ENCODE data around the gene ELAC2.

Gene ELAC2

DNA sequence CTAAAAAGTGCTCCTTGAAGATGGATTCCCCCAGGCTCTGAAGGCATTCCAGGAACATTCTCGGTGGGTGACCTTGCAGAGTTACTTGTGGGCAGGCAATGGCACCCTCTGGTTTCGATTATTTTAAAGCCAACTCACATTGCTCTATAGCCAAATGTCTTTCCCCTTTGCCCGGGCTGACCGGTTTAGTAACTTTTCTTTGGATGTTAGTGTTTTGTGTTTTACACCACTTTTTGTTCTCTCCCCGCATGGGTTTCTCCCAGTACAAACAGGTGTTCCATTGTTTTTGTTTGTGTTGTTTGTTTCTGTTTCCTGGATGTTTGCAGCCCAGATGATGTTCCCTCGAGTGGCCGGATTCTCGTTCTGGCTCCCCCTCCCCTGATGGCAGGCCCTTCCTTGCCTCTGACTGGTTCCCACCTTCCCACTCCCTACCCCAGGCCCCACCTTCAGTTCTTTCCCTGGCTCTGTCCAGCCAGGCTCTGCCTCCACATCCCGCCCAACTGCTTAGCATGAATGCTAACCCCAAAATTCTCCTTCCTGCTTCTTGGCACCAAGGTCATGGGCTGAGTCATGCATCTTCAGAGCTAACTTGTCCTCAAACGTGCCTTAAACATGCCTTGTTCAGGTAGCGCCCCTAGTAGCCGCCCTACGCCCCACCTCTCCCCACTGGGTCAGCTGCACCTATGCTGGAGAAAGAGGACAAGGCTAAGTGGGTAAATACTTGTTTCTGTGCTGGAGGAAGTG is 40.6 kb downstream of the ELAC2 start:
- in situ Hi-C loops (cut with HindIII; ENCODE audit: low pct_unique_long_range_greater_than_20kb, low sequenced_read_pairs) = no loop called here
- peak in 1 of 2 experiments; percentile 4 for DNase-seq (ENCODE audit: low read depth in 1 of 2, low spot score in 1 of 2)
- TF ChIP-seq JUND (IDR thresholded peaks at IDR 0.05; ENCODE audit: low read depth) = no peak

DNA sequence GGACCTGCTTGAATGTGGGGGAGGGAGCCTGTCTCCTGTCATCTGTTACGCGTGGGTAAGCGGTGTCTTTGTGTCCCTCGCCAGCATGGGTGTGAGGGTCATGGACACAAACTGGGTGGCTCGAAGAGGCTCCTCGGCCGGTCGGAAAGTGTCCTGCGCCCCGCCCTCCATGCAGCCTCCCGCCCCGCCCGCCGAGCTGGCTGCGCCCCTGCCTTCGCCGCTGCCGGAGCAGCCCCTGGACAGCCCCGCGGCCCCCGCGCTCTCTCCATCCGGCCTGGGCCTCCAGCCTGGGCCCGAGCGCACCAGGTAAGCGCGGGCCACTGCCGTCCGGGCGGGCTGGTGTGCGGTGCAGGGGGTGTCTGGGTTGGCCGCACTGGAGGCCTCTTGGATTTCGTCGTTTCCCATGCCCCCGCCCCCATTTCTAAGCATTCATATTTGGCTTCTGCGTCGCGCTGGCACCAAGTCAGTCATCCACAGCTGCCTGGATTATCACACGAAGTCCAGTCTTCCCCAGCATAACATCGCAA is 43.8 kb downstream of the ELAC2 start:
- no peak for DNase-seq (ENCODE audit: low read depth in 1 of 2, low spot score in 1 of 2)
- no peak for TF ChIP-seq JUND (IDR thresholded peaks at IDR 0.05; ENCODE audit: low read depth)
- in situ Hi-C loops (cut with HindIII; ENCODE audit: low pct_unique_long_range_greater_than_20kb, low sequenced_read_pairs) = no loop called here

DNA sequence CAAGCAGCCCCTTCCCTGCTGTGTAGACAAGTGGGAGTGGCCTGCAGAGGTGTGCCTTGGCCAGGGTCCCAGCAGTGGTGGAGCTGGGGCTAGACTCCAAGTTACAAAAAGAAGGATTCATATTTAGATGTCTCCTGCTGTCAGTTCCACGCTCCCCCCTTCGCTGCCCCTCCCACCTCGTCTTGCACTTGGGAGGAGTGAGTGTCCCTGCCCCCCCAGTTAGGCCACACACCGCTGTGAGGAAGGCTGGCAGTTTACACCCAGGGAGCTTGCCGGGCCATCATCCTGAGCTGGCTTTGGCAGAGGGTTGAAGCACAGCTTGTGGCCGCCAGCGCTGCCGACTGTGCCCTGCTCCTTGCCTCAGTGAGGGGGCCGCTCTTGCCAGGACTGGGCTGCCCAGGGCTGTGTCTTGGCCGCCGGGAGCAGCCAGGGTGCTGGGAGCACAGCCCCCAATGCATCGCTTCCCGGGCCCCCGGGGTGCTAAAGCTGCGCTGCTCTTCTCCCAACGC is 44.3 kb downstream of the ELAC2 start:
- no peak for TF ChIP-seq JUND (IDR thresholded peaks at IDR 0.05; ENCODE audit: low read depth)
- in situ Hi-C loops (cut with HindIII; ENCODE audit: low pct_unique_long_range_greater_than_20kb, low sequenced_read_pairs) = no loop called here

GRCh38 chr17:12967962-12968361 is 49.9 kb downstream of the ELAC2 start:
- in situ Hi-C loops (cut with HindIII; ENCODE audit: low pct_unique_long_range_greater_than_20kb, low sequenced_read_pairs) = no loop called here
- no peak for DNase-seq (ENCODE audit: low read depth in 1 of 2, low spot score in 1 of 2)
- TF ChIP-seq JUND (IDR thresholded peaks at IDR 0.05; ENCODE audit: low read depth) = no peak

More for the DNA sequence above, 44.3 kb downstream of the ELAC2 start:
- no peak for DNase-seq (ENCODE audit: low read depth in 1 of 2, low spot score in 1 of 2)

GRCh38 chr17:12966413-12966812 is 51.4 kb downstream of the ELAC2 start:
- no peak for DNase-seq (ENCODE audit: low read depth in 1 of 2, low spot score in 1 of 2)
- in situ Hi-C loops (cut with HindIII; ENCODE audit: low pct_unique_long_range_greater_than_20kb, low sequenced_read_pairs) = no loop called here
- no peak for TF ChIP-seq JUND (IDR thresholded peaks at IDR 0.05; ENCODE audit: low read depth)

DNA sequence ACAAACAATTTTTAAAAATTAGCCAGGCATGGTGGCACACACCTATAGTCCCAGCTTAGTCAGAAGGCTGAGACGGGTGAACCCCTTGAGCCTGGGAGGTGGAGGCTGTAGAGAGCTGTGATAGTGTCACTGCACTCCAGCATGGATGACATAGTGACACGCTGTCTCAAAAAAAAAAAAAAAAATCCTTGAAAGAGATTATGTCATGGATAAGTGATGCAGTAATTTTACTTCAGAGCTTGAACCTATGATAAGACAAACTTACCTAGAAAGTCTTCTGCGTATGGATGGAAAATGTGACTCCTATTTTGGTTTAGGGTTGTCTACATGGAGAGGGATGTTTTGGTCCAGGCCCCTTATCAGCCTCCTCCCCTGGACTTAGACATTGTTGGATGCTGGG is 51.8 kb downstream of the ELAC2 start:
- no peak for DNase-seq (ENCODE audit: low read depth in 1 of 2, low spot score in 1 of 2)
- in situ Hi-C loops (cut with HindIII; ENCODE audit: low pct_unique_long_range_greater_than_20kb, low sequenced_read_pairs) = no loop called here
- TF ChIP-seq JUND (IDR thresholded peaks at IDR 0.05; ENCODE audit: low read depth) = no peak

GRCh38 chr17:12964840-12965239 is 53.0 kb downstream of the ELAC2 start:
- in situ Hi-C loops (cut with HindIII; ENCODE audit: low pct_unique_long_range_greater_than_20kb, low sequenced_read_pairs) = no loop called here
- TF ChIP-seq JUND (IDR thresholded peaks at IDR 0.05; ENCODE audit: low read depth) = no peak
- no peak for DNase-seq (ENCODE audit: low read depth in 1 of 2, low spot score in 1 of 2)

DNA sequence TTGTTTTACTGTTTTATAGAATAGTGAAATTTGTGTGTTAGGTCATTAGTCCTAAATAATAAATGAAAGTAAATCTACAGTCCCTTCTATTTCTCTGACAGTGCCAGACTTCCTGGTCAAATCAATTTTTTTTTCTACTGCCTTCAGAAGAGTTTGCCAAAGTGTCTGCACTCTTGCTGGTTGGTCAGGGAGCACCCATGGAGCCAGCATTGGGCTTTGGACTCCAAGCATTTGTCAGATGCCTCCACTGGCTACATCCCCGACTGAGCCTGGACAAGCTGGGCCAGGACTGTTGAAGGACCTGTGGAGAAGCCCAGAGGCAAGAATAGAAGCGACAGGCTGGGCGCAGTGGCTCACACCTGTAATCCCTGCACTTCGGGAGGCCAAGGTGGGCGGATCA is 53.7 kb downstream of the ELAC2 start:
- in situ Hi-C loops (cut with HindIII; ENCODE audit: low pct_unique_long_range_greater_than_20kb, low sequenced_read_pairs) = no loop called here
- DNase-seq (ENCODE audit: low read depth in 1 of 2, low spot score in 1 of 2) = no peak
- TF ChIP-seq JUND (IDR thresholded peaks at IDR 0.05; ENCODE audit: low read depth) = no peak

GRCh38 chr17:12963505-12963904 is 54.3 kb downstream of the ELAC2 start:
- TF ChIP-seq JUND (IDR thresholded peaks at IDR 0.05; ENCODE audit: low read depth) = no peak
- in situ Hi-C loops (cut with HindIII; ENCODE audit: low pct_unique_long_range_greater_than_20kb, low sequenced_read_pairs) = no loop called here

GRCh38 chr17:12961655-12962054 is 56.2 kb downstream of the ELAC2 start:
- no peak for TF ChIP-seq JUND (IDR thresholded peaks at IDR 0.05; ENCODE audit: low read depth)
- DNase-seq (ENCODE audit: low read depth in 1 of 2, low spot score in 1 of 2) = no peak
- in situ Hi-C loops (cut with HindIII; ENCODE audit: low pct_unique_long_range_greater_than_20kb, low sequenced_read_pairs) = no loop called here

More at GRCh38 chr17:12963505-12963904, 54.3 kb downstream of the ELAC2 start:
- DNase-seq (ENCODE audit: low read depth in 1 of 2, low spot score in 1 of 2) = no peak

- TF ChIP-seq JUND (IDR thresholded peaks at IDR 0.05; ENCODE audit: low read depth) = no peak
- in situ Hi-C loops (cut with HindIII; ENCODE audit: low pct_unique_long_range_greater_than_20kb, low sequenced_read_pairs) = no loop called here
- no peak for DNase-seq (ENCODE audit: low read depth in 1 of 2, low spot score in 1 of 2)
These were observed 58.4 kb downstream of the ELAC2 start for GRCh38 chr17:12959441-12959840.

DNA sequence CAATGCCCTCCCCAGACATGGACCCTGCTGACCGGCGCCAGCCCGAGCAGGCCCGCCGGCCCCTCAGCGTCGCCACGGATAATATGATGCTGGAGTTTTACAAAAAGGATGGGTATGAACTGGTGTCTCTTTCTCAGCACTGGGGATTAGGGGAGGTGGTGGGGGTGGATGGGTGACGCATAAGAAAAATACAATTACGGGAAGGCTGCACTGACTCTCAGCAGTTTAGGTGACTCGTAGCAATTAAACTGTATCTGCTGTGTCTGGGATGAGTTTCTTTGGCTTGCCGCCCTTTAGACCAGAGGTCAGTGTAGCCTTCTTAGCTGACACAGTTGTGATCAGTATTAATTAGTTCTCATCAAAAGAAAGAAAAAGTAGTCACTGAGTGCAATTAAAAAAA is 59.0 kb downstream of the ELAC2 start:
- no peak for TF ChIP-seq JUND (IDR thresholded peaks at IDR 0.05; ENCODE audit: low read depth)
- in situ Hi-C loops (cut with HindIII; ENCODE audit: low pct_unique_long_range_greater_than_20kb, low sequenced_read_pairs) = no loop called here
- DNase-seq (ENCODE audit: low read depth in 1 of 2, low spot score in 1 of 2) = no peak

- no peak for TF ChIP-seq JUND (IDR thresholded peaks at IDR 0.05; ENCODE audit: low read depth)
- in situ Hi-C loops (cut with HindIII; ENCODE audit: low pct_unique_long_range_greater_than_20kb, low sequenced_read_pairs) = no loop called here
- no peak for DNase-seq (ENCODE audit: low read depth in 1 of 2, low spot score in 1 of 2)
These were observed 62.3 kb downstream of the ELAC2 start for GRCh38 chr17:12955521-12955920.
